ENCODE measurements around the gene VIPR2. TPM values are rescaled to one million over a fixed set of nuclear protein-coding genes. Genes with fewer than 3 reads are reported as not detected.

VIPR2 gene
- total and polyA plus RNA-seq, 2 experiments from 2014 or later: 1.3 to 2.7 TPM

- Histone ChIP-seq H3K9me2 (ENCODE audit: insufficient read depth) (no peaks in the 10 kb centered on the region), H2AFZ (no peak overlapping the region), H3K4me3 (no peak overlapping the region), H3K36me3 (ENCODE audit: insufficient read depth) (no peaks in the 10 kb centered on the region), H3K27ac (ENCODE audit: low read depth) (no peak overlapping the region), H3F3A (replicated peaks; ENCODE audit: low read depth) (no peaks in the 10 kb centered on the region), H3K4me2 (no peak overlapping the region), H4K20me1 (replicated peaks; ENCODE audit: insufficient read depth) (no peaks in the 10 kb centered on the region), H3K4me1 (ENCODE audit: insufficient read depth) (no peaks in the 10 kb centered on the region), H3K27me3 (ENCODE audit: insufficient read depth) (no peaks in the 10 kb centered on the region), H3K79me2 (replicated peaks; ENCODE audit: insufficient read depth) (no peaks in the 10 kb centered on the region)
- no peak for ATAC-seq
- Mint-ChIP-seq H3K4me3 (no peak overlapping the region), H3K4me1 (peaks cover 3% of the 10 kb centered on the region; the same call in 2 of the 3 replicates), H3K27ac (no peak overlapping the region), H3K9me3 (peaks cover 80% of the 10 kb centered on the region), H3K36me3 (ENCODE audit: low read depth) (no peaks in the 10 kb centered on the region; the same call in 1 of the 3 replicates), H3K27me3 (ENCODE audit: insufficient read depth, low read depth, poor library complexity) (peaks cover 7% of the 10 kb centered on the region)
- no peak for TF ChIP-seq REST (IDR thresholded peaks at IDR 0.05; ENCODE audit: unreplicated experiment)
- no peak for TF ChIP-seq ZNF462 (CRISPR knock-in tag; IDR thresholded peaks at IDR 0.05)
- TF ChIP-seq ZNF114 (CRISPR knock-in tag; IDR thresholded peaks at IDR 0.05): no peak
- TF ChIP-seq ZNF331 (CRISPR knock-in tag; IDR thresholded peaks at IDR 0.05; ENCODE audit: low read depth): no peak
- TF ChIP-seq JUNB (IDR thresholded peaks at IDR 0.05; ENCODE audit: unreplicated experiment): no peak
- TF ChIP-seq ETS1 (IDR thresholded peaks at IDR 0.05): no peak
- no peak for TF ChIP-seq EZH2phosphoT487 (IDR thresholded peaks at IDR 0.05; ENCODE audit: unreplicated experiment)
- TF ChIP-seq CREB1 (CRISPR knock-in tag; IDR thresholded peaks at IDR 0.05; ENCODE audit: low read depth): no peak
- no peak for TF ChIP-seq POLR2AphosphoS5 (IDR thresholded peaks at IDR 0.05; ENCODE audit: low read depth)
- TF ChIP-seq NANOG (IDR thresholded peaks at IDR 0.05; ENCODE audit: borderline replicate concordance): no peak
- TF ChIP-seq CTCF (conservative IDR thresholded peaks at IDR 0.05; ENCODE audit: low read depth in 2 of 2): no peak
- no peak for DNase-seq (ENCODE audit: low spot score)
These were observed 24.7 kb downstream of the VIPR2 start for GRCh38 chr7:159119851-159120539.

Data from GM23338 (cell line).